ENCODE measurements around the gene HLCS. TPM values are rescaled to one million over a fixed set of nuclear protein-coding genes. Genes with fewer than 3 reads are reported as not detected.

Gene HLCS
- total and polyA plus RNA-seq, 2 of the 4 experiments (the other 2 are of a cell fraction), result 10.6 to 21.0 TPM

DNA sequence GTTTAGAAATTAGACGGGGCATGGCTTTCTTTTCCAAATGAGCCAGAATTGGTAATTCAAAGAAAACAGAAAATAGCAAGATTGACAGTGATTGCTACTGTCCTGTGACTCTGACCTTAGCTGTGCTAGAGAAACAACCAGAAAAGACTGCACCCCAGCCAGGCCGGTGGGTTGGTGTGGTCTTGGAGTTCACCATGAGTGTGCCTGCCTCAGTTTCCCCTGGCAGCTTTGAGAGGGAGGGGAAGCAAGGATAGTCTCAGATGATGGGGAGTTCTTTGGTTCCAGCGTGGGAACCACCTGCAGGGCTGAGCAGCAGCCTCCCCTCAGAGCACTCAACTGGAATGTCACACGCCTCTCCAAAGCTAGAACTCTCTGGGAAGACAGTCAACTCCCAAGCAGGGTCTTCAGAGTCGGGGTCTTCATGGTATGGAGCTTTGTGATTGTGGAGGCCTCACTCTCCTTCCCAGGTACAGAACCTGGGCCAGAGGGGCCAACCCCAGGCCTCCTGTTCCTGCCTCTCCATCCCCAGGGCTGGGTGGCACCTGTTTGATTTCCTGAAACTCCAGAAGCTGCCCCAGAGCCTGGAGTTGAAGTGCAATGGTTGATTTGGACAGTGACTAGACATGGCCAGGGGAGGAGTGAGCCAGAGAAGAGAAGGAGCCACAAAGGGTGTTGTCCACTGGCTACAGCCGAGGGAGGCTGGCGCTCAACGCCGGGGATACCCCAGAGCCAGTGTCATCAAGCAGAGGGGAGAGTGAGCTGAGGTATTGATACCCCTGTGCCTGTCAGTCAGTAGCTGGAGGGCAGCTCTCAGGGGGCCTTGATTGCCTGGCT is 231.9 kb downstream of the HLCS start:
- CTCF ChIA-PET, result interaction anchor here (1.2 kb wide), 1 partner anchor 13 kb away, joined by 4 read pairs; no protein-coding TSS in a partner anchor
- H3K4me1 ChIP-seq (ENCODE audit: control insufficient read depth, insufficient read depth, low read length), result no peaks in the 10 kb centered on the region
- H3K27ac ChIP-seq (ENCODE audit: insufficient read depth, low read length), result no peak overlapping the region
- H3K4ac ChIP-seq (ENCODE audit: low read depth, low read length), result no peak overlapping the region
- no peak overlapping the region for H2BK5ac ChIP-seq (ENCODE audit: low read depth, low read length, poor library complexity, severe bottlenecking)
- DNase-seq (no peak), ATAC-seq (ENCODE audit: low read depth) (no peak)
- H3K9me1 ChIP-seq (ENCODE audit: insufficient read depth, low read length), result peaks cover 2% of the 10 kb centered on the region; the same call in 1 of the 2 replicates
- H2AK5ac ChIP-seq (ENCODE audit: low read depth, low read length), result no peak overlapping the region
- H3K14ac ChIP-seq (replicated peaks; ENCODE audit: low read depth, low read length), result no peak overlapping the region
- in situ Hi-C loops (cut with MboI; ENCODE audit: low sequenced_read_pairs), result no loop called here
- peaks cover 0 to 7% of the 10 kb centered on the region in 2 experiments; a peak in 2 of 4 replicates for H3K79me1 ChIP-seq (ENCODE audit: low read depth in 1 of 2, low read length in 2 of 2)
- H3K27me3 ChIP-seq (ENCODE audit: control insufficient read depth, insufficient read depth, low read length), result peaks cover 39% of the 10 kb centered on the region
- H4K91ac ChIP-seq (ENCODE audit: insufficient read depth, low read depth, low read length), result no peak overlapping the region
- TF ChIP-seq POLR2A (IDR thresholded peaks at IDR 0.05; ENCODE audit: low read depth, low read length) (no peak), RFX5 (IDR thresholded peaks at IDR 0.05; ENCODE audit: low read depth, low read length) (no peak), RCOR1 (IDR thresholded peaks at IDR 0.05; ENCODE audit: insufficient replicate concordance, low read length) (no peak), MAZ (IDR thresholded peaks at IDR 0.05; ENCODE audit: borderline replicate concordance, low read depth, low read length) (no peak), CEBPB (IDR thresholded peaks at IDR 0.05; ENCODE audit: low read depth, low read length) (no peak), MAFK (IDR thresholded peaks at IDR 0.05; ENCODE audit: low read depth, low read length) (no peak), NFE2L2 (IDR thresholded peaks at IDR 0.05; ENCODE audit: low read depth, low read length) (no peak), FOS (IDR thresholded peaks at IDR 0.05; ENCODE audit: low read depth, low read length) (no peak), RAD21 (IDR thresholded peaks at IDR 0.05; ENCODE audit: low read length) (no peak), SMC3 (IDR thresholded peaks at IDR 0.05; ENCODE audit: low read depth, low read length) (no peak), BHLHE40 (IDR thresholded peaks at IDR 0.05; ENCODE audit: low read depth, low read length) (no peak)
- TF ChIP-seq, protein P1, sequence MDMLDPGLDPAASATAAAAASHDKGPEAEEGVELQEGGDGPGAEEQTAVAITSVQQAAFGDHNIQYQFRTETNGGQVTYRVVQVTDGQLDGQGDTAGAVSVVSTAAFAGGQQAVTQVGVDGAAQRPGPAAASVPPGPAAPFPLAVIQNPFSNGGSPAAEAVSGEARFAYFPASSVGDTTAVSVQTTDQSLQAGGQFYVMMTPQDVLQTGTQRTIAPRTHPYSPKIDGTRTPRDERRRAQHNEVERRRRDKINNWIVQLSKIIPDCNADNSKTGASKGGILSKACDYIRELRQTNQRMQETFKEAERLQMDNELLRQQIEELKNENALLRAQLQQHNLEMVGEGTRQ (IDR thresholded peaks at IDR 0.05; ENCODE audit: low read depth, low read length), result no peak
- TF ChIP-seq, protein P2, sequence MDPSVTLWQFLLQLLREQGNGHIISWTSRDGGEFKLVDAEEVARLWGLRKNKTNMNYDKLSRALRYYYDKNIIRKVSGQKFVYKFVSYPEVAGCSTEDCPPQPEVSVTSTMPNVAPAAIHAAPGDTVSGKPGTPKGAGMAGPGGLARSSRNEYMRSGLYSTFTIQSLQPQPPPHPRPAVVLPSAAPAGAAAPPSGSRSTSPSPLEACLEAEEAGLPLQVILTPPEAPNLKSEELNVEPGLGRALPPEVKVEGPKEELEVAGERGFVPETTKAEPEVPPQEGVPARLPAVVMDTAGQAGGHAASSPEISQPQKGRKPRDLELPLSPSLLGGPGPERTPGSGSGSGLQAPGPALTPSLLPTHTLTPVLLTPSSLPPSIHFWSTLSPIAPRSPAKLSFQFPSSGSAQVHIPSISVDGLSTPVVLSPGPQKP (IDR thresholded peaks at IDR 0.05; ENCODE audit: borderline replicate concordance, low read depth, low read length), result no peak
- TF ChIP-seq, protein P3, sequence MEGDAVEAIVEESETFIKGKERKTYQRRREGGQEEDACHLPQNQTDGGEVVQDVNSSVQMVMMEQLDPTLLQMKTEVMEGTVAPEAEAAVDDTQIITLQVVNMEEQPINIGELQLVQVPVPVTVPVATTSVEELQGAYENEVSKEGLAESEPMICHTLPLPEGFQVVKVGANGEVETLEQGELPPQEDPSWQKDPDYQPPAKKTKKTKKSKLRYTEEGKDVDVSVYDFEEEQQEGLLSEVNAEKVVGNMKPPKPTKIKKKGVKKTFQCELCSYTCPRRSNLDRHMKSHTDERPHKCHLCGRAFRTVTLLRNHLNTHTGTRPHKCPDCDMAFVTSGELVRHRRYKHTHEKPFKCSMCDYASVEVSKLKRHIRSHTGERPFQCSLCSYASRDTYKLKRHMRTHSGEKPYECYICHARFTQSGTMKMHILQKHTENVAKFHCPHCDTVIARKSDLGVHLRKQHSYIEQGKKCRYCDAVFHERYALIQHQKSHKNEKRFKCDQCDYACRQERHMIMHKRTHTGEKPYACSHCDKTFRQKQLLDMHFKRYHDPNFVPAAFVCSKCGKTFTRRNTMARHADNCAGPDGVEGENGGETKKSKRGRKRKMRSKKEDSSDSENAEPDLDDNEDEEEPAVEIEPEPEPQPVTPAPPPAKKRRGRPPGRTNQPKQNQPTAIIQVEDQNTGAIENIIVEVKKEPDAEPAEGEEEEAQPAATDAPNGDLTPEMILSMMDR (conservative IDR thresholded peaks at IDR 0.05; ENCODE audit: low read depth, low read length), result no peak
- H2BK15ac ChIP-seq (ENCODE audit: low read depth, low read length), result no peak overlapping the region
- H4K20me1 ChIP-seq (ENCODE audit: insufficient read depth, low read length), result no peaks in the 10 kb centered on the region
- H4K8ac ChIP-seq (ENCODE audit: low read depth in 2 of 2, low read length in 2 of 2), result no peak overlapping the region
- H3K23ac ChIP-seq (ENCODE audit: low read depth, low read length), result no peak overlapping the region
- no peaks in the 10 kb centered on the region for H3K9me3 ChIP-seq (ENCODE audit: control insufficient read depth, insufficient read depth, low read length)
- H3K4me3 ChIP-seq (ENCODE audit: insufficient read depth, low read depth, low read length), result no peak overlapping the region
- peak overlapping the region; percentile 14 for H2AFZ ChIP-seq (replicated peaks; ENCODE audit: low read length, poor library complexity)
- whole genome bisulfite sequencing, 2 experiments (ENCODE audit: extremely low coverage in 2 of 2, insufficient read length in 1 of 2), result 89% methylated on average over 1 of the region's 9 CpGs; no CpG with 5 or more reads in 1 of the 2 experiments
- H2BK20ac ChIP-seq (ENCODE audit: low read depth, low read length), result no peak overlapping the region
- no peaks in the 10 kb centered on the region for H3K36me3 ChIP-seq (ENCODE audit: control insufficient read depth, insufficient read depth, low read length)
- H3K4me2 ChIP-seq (ENCODE audit: low read depth, low read length), result no peak overlapping the region
- dilution Hi-C loops (cut with HindIII; ENCODE audit: low sequenced_read_pairs, unreplicated experiment), result no loop called here
- H2AK9ac ChIP-seq (replicated peaks; ENCODE audit: low read depth, low read length, poor library complexity), result no peak overlapping the region
- no peak overlapping the region for H3K56ac ChIP-seq (ENCODE audit: extremely low read depth, insufficient read depth, low read length)
- intact Hi-C loops (cut with micrococcal nuclease), result no loop called here
- POLR2A ChIA-PET (ENCODE audit: unreplicated experiment), result no interaction called here
- no peak overlapping the region for H4K5ac ChIP-seq (ENCODE audit: low read depth, low read length)
- H3K9ac ChIP-seq (ENCODE audit: low read depth, low read length), result no peak overlapping the region
- H2BK120ac ChIP-seq (ENCODE audit: low read depth, low read length), result no peak overlapping the region
- no TSS peak for BruUV-seq (replicated peaks)
- no peak overlapping the region for H3K18ac ChIP-seq (ENCODE audit: low read depth, low read length)

Measured in IMR-90 (cell line).